DLD1 (cell line): ENCODE data around the gene NIPBL.
"Not testable (repeated sequence)": the region's sequence is repeated elsewhere in the genome, so short reads cannot be mapped to it uniquely, and the experiment has no call there.

Experiments
- in situ Hi-C: cut with HindIII; loops from 2 replicates; pipeline ENCODE4 v1.10.0; 2017; ENCODE audit warnings: low sequenced_read_pairs

Gene NIPBL

GRCh38 chr5:36944607-36945225 lies 68.1 kb downstream of the NIPBL start:
- in situ Hi-C loops, result no loop called here

GRCh38 chr5:36945687-36946086 lies 69.1 kb downstream of the NIPBL start:
- in situ Hi-C loops, result no loop called here

GRCh38 chr5:36946101-36946500 lies 69.5 kb downstream of the NIPBL start:
- in situ Hi-C loops, result no loop called here

GRCh38 chr5:36948041-36948440 lies 71.5 kb downstream of the NIPBL start:
- in situ Hi-C loops, result no loop called here

GRCh38 chr5:36948650-36949049 lies 72.1 kb downstream of the NIPBL start:
- in situ Hi-C loops, result no loop called here

- in situ Hi-C loops, result no loop called here
Observed at GRCh38 chr5:36949593-36949992, 73.0 kb downstream of the NIPBL start.

- in situ Hi-C loops, result no loop called here
Observed at GRCh38 chr5:36950586-36951457, 74.3 kb downstream of the NIPBL start.

GRCh38 chr5:36953043-36953442 lies 76.5 kb downstream of the NIPBL start:
- in situ Hi-C loops, result no loop called here

GRCh38 chr5:36957953-36958537 lies 81.5 kb downstream of the NIPBL start:
- in situ Hi-C loops, result no loop called here

GRCh38 chr5:36958612-36959011 lies 82.0 kb downstream of the NIPBL start:
- in situ Hi-C loops, result no loop called here

- in situ Hi-C loops, result no loop called here
Observed at GRCh38 chr5:36965179-36965578, 88.6 kb downstream of the NIPBL start.

GRCh38 chr5:36969700-36970395 lies 93.3 kb downstream of the NIPBL start:
- in situ Hi-C loops, result no loop called here

GRCh38 chr5:36978196-36978595 lies 101.6 kb downstream of the NIPBL start:
- in situ Hi-C loops, result no loop called here

GRCh38 chr5:36982146-36982545 lies 105.6 kb downstream of the NIPBL start:
- in situ Hi-C loops, result no loop called here

GRCh38 chr5:36985387-36985786 lies 108.8 kb downstream of the NIPBL start:
- in situ Hi-C loops, result no loop called here

GRCh38 chr5:36988396-36988795 lies 111.8 kb downstream of the NIPBL start:
- in situ Hi-C loops, result no loop called here

- in situ Hi-C loops, result loop anchor here (10.0 kb wide), 1 partner anchor 264 kb away; no protein-coding TSS in a partner anchor
Observed at GRCh38 chr5:36998578-36998977, 122.0 kb downstream of the NIPBL start.

GRCh38 chr5:37002176-37002751 lies 125.7 kb downstream of the NIPBL start:
- in situ Hi-C loops, result no loop called here

- in situ Hi-C loops, result no loop called here
Observed at GRCh38 chr5:37005252-37005651, 128.7 kb downstream of the NIPBL start.

GRCh38 chr5:37005946-37006540 lies 129.5 kb downstream of the NIPBL start:
- in situ Hi-C loops, result no loop called here

GRCh38 chr5:37013181-37013580 lies 136.6 kb downstream of the NIPBL start:
- in situ Hi-C loops, result not testable (repeated sequence)
